Endometrium (tissue), 2 donors: ENCODE results near the gene MAP1LC3B2.

Source experiments
- FAIRE-seq: peaks from 2 replicates; lab custom pipeline; 2012; peaks lifted over from hg19 to GRCh38; lab: Jason Lieb, UNC
- donor health status: control.
- donor health status: control.

MAP1LC3B2 gene

GRCh38 chr12:116538076-116538591, 21.0 kb upstream of the MAP1LC3B2 start:
- no peak for FAIRE-seq

- FAIRE-seq: no peak
Measured at GRCh38 chr12:116538682-116539305, 20.4 kb upstream of the MAP1LC3B2 start.

DNA sequence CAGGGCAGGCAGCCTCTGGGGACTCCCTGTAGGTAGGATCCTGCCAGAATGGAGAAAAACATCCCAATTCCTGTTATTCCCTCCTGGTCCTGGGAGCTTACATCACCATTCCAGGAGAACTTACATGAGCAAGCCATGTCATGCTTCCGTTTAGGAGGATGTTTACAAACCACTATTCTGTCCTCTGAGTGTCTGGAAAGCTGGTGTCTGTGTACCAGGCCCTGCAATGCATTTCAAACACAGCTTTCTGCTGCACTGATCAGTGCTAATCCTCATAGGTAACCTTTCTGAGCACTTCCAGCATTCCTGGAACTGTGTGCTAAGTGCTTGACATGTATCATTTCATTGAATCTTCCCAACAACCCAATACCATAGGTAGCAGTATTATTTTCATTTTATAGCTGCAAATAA, 19.8 kb upstream of the MAP1LC3B2 start:
- FAIRE-seq: no peak

DNA sequence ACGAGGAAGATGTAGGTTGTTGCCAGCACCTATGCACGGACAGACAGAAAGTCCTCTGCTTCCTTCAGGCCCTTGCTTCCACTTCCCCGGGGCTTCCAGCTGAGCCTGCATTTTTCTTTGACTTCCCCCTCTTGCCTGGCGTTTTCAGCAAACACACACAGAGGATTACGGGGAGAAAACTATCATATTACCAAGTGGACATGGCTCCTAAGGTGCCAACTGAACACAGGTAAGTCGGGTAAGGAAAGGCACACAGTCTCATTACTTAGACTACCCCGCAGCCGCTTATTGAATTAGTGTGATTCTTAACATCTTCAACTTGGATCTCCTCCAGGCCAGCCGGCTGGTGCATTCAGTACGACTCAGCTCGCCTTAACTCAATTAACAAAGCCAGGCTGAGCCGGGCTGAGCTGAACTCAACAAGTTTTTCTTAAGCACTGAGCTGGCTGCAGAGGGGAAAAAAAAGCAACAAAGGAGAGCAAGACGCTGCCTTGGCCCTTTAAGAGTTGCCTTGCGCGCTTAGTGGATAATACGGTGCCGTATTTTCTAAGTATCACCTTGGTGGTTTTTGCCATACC, 19.2 kb upstream of the MAP1LC3B2 start:
- no peak for FAIRE-seq

DNA sequence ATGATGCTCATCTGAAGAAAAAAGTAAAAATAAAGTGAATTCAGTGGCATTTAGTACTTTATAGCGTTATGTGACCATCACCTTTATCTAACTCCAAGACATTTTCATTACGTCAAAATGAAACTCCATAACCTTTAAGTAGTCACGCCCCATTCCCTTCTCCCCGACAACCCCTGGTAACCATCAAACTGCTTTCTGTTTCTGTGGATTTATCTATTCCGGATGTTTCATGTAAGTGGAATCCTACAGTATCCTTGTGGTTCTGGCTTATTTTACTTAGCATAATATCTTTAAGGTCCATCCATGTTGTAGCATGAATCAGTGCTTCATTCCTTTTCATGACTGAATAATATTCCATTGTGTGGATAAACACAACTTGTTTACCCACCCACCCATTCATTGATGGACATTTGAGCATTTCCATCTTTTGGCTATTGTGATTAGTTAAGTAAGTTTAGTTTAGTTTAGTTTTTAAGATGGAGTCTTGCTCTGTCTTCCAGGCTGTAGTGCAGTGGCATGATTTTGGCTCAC, 18.5 kb upstream of the MAP1LC3B2 start:
- FAIRE-seq: no peak

- FAIRE-seq: no peak
Measured at GRCh38 chr12:116541547-116542344, 17.4 kb upstream of the MAP1LC3B2 start.

- no peak for FAIRE-seq
Measured at GRCh38 chr12:116542345-116542956, 16.7 kb upstream of the MAP1LC3B2 start.

DNA sequence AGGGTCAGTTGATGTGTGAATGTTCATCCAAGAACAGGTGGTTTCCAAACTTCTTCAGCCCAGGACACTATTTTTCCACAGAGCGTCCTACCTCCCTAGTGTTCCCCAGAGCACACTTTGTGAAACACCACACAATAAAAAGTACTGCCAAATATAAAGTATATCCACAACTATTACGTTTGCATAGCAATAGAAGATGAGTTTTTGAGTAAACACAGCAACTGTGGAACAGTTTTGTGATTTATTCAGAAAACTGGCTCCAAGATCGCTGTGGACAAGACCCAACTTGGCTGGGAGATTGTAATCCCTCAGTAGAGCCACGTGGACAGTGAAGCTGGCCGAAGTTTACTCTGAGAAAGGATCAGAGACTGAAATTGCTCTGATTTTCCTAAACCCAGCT, 14.5 kb upstream of the MAP1LC3B2 start:
- FAIRE-seq: no peak

DNA sequence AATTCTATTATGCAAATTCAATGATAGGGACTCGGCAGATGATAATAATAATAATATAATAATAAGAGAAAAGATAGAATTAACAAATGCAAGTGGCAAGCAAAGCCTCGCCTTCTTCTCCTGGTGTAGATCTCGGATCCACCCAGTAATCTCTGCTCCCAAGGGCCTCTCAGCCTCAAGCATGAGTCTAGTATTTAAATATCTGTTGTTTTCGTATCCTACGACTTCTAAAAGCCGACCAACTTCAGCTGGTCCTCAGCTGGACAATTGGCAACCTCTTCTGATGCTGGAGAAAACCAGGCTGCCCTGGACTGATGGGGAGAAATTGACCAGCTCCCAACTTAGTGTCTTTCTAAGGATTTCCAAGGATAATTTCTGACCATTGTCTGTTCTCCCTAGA, 14.0 kb upstream of the MAP1LC3B2 start:
- FAIRE-seq: no peak

DNA sequence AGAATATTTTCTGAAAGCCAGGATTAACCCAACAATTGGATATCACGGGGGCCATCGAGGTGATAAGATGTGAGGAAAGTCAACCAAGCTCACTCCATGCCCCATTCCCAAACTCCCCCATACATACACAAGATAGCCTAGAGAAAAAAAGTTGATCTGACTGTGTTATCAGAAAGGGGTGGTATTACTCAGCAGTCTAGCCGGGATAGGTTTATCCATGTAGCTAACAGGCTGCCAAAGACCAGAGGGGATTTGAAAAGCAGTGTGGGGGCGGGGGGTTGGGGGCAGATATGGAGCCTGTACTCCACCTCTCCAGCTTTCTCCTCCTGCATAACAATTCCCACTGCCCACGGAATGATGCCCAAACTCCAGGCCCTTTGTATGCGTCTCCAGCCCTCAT, 13.2 kb upstream of the MAP1LC3B2 start:
- no peak for FAIRE-seq

GRCh38 chr12:116547955-116548501, 11.2 kb upstream of the MAP1LC3B2 start:
- no peak for FAIRE-seq

- FAIRE-seq: no peak
Measured at GRCh38 chr12:116549993-116550392, 9.2 kb upstream of the MAP1LC3B2 start.

DNA sequence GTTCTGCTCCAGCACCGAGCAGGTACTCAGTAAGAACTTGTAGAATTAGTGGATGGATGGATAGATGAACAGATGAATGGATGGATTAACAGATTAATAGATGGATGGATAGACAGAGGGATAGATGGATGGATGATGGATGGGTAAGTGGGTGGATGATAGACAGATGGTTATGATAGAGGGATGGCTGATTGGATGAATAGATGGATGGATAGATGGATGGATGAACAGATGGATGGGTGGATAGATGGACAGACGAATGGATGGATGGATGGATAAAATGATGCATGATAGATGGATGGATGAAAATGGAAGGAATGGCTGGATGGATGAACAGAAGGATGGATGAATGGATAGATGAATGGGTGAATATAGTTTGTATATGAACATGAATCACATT, 8.0 kb upstream of the MAP1LC3B2 start:
- FAIRE-seq: no peak

DNA sequence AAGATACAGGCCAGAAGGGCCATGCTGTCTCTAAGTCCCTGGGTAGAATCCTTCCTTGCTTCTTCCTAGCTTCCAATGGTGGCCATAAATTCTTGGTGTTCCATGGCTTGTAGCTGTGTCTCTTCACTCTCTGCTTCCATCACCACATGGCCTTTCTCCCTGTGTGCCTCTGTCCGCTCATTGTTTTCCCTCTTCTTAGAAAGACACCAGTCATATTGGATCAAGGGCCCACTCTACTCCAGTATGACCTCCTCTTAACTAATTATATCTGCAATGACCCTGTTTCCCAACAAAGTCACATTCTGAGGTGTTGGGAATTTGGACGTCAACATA, 7.6 kb upstream of the MAP1LC3B2 start:
- FAIRE-seq: no peak

DNA sequence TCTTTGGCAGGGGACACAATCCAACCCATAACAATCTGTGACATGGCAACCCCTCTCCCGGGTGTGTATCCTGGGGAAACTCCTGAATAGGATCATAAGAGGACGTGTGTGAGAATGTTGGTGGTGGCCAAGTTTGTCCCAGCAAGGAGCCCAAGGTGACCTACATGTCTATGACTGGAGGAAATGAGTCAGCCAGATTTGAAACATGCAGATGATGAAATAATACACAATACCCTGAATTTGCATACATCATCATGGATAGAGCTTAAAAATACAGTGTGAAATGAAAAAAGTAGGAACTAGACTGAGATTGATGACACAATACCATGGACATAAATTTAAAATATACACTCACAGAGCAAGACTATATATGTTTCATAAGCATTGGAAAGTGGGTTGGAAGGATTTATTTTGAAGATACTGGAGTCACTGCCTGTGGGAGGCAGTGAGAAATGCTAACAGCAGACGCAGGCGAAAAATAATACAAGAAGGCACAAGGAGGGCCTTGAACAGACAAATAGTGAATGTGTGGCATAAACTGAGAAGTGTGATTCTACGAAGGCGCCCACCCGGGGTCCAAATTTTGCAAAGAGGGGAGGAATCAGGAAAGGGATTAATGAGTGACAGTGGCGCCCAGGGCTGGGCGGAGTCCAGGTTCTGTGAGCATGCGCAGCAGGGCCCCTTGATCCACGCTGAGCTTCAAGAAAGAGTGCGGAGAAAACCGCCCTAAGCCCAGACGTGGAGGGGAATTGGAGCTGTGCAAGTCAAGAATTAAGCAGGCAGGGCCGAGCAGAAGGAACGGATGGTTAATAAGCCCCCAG, 7.0 kb upstream of the MAP1LC3B2 start:
- FAIRE-seq: no peak

DNA sequence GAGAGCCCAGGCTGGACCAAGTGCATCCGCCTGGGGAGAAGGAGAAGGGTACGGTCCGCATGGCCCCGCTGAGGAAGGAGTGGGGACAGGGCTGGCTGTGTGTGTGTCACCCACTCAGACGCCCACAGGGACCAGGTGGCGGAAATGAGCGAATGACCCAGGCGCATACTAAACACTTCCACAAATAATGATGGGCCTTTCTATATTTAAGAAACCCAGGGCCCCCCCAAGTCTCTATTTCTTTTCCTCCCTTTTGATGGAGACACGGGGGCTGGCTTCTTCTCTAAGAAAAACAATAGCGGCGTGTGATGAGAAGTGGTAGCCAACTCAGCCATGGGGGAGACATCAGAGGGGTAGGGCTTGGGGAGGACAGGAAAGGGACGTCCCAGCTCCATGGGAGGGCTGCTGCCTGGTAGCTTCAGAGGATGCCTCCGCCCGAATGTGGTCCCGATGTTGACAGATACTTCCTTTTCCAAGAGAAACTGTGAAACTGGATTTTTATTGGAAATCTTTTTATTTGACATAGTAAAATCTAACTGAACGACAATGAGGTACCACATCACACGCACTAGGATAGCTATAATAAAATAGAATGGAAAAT, 6.3 kb upstream of the MAP1LC3B2 start:
- no peak for FAIRE-seq

GRCh38 chr12:116556356-116556952, 2.7 kb upstream of the MAP1LC3B2 start:
- FAIRE-seq: no peak

DNA sequence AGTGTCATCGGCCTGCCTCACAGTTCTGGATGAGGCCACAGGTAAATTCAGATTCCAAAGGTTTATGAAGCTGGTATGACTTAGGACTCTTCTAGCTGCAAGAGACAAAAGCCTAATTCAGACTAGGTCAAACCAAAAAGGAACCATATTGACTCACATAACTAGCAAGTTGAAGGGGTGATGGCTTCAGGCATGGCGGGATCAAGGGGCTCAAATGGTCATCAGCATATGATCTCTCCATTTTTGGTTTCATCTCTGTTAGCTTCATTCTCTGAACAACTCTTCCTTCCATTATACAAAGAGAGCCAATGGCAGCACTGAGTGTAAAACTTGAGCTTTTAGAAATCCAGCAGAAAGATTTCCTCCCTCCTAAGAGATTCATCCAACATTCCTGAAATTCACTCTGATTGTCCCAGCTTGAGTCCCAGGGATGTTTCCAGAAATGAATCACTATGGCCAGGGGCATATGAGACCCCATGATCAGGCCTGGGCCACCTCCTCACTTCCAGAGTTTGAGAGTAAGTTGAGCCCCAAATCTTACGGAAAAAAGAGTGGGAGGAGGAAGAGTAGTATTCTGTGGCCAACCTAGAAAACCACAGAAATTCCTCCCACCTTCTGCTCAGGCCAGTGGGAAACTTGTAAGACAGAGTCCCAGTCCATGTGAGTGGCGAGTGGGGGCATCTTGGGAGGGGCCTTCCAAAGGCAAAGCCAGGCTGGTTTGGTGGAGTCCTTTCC, 2.0 kb upstream of the MAP1LC3B2 start:
- FAIRE-seq: no peak

GRCh38 chr12:116558280-116559161, 660 bp upstream of the MAP1LC3B2 start:
- no peak for FAIRE-seq
